ENCODE results near the gene GLRA3.
"Not testable (repeated sequence)": the region's sequence is repeated elsewhere in the genome, so short reads cannot be mapped to it uniquely, and the experiment has no call there.

Gene GLRA3

DNA sequence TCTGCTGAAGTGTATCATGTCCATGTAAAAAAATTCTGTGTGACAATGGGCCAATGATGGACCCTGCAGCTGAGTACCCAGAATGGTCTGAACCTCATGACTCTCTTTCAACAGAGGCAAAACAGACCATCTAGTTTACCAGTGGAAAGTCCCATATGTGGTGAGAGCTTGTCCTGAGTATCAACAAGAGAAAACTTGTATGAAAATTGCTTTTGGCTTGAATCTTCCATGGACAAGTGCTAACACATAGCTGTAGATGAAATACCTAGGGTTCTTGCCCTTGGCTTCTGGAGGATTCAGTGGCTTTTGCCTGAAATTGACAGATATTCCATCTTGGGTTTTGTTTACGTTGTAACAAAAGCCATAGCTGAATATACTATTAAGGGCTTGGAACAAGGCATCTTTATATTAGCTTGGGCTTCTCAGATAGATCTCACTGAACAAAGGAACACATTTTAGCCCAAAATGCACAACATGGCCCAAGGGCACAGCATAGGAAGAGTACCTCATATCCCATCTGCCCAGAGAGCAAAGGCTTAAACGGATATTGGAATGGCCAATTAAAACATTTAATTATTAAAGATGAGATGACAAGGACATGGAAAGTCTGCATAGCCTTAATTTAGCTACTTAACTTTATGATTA, 178.2 kb downstream of the GLRA3 start:
- DNase-seq, result no peak

GRCh38 chr4:174648812-174649211, 180.2 kb downstream of the GLRA3 start:
- DNase-seq, result no peak

- DNase-seq, result no peak
These were observed 182.7 kb downstream of the GLRA3 start for GRCh38 chr4:174646326-174646725.

DNA sequence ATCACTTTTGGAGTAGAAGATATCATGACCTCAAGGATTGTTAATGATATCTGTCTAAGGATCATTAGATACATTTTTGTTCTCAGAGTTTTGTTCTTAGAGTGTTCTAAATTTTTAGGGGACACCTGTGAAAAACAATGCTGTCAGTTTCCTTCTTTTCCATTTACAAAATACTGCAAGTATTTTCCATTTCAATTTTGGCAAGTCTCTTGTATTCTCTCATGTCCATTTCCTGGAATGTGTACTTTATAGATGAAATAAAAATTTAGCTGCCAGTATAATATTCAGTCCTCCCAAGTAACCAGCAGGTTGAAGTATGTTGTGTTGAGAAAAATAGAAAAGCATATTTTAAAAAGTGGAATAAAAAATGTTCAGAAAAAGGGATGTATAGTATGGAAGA, 188.9 kb downstream of the GLRA3 start:
- DNase-seq, result no peak

DNA sequence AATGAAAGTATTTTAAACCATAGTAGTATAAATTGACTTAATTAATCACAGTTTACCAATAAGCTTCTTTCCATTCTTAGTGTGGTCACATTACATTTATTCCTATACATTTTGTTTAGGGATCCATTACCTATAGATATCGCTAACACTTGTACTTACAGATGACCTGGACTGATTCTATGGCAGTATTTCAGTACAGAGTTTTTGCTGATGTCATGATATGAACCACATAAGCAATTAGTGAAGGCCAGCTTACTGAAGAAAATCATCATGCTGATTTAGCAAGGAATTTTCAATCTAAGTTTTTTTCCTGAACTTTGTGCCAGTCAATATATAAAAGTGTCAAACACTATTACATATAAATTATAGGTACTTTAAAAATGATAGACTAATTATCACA, 193.3 kb downstream of the GLRA3 start:
- no peak for DNase-seq

DNA sequence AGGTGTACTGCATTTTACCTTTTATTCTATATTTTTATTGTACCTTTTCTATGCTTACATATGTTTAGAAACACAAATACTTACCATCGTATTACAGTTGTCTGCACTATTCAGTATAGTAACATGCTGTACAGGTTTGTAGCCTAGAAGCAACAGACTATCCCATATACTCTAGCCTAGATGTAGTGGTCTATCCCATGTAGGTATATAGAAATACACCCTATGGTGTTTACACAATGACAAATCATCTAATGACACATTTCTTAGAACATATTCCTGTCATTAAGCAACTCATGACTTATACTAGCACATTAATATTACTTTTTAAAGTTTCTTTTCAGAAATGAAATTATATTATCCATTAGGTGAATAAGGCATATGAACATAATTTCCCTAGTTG, 195.6 kb downstream of the GLRA3 start:
- DNase-seq, result no peak

DNA sequence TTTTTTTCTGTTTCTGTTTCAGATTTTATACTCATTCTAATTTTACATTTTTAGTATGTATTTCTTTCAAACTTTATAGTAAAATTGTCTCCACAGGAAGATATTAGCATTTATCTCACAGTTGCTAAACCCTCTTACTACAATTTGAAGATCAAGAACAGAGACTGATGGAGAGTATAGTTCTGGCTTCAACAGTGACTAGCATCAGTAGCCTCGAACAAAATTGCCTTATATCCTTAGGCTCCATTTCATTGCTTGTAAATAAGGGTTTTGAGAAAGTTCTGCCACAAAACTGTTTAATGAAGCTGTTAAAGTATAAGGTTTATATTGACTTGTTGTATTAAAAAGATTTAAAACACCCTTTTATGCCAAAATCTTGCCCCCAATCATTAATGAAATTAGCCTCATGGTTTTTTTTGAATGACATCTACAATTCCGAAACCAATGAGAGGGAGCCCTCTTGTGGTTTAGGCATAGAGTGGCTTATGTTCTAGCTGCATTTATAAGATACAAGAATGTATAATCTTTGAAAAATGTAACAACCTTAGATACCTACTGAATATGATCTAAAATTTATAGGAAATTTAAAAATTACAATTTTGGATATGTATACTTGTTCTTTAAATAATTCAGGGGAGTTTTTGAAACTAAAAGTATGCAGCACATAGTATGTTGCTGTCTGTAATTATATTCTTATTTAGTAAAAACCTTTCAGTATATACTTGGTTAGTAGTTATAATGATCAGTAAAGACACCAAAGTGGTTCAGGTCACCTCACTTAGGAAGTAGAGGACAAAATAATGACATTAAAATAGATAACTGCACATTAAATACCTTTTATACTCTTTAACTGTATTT, 196.9 kb downstream of the GLRA3 start:
- DNase-seq, result peak in 1 of 5 donors; percentile 45

DNA sequence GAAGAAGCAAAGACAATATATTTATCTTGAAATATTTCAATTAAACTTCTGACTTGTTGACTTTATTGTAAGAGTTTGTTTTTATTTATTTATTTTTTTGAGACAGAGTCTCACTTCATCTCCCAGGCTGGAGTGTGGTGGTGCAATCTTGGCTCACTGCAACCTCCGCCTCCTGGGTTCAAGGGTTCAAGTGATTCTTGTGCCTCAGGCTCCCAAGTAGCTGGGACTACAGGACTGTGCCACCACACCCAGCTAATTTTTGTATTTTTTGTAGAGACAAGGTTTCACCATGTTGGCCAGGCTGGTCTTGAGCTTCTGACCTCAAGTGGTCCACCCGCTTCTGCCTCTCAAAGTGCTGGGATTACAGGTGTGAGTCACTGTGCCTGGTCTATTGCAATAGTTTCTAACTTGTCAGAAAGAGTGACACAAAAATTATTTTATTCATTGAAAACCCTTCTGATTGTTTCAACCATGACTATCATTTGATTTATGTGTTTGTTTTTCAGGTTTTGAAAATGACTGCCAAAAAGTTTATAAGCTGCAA, 199.1 kb downstream of the GLRA3 start:
- DNase-seq, result not testable (repeated sequence)

DNA sequence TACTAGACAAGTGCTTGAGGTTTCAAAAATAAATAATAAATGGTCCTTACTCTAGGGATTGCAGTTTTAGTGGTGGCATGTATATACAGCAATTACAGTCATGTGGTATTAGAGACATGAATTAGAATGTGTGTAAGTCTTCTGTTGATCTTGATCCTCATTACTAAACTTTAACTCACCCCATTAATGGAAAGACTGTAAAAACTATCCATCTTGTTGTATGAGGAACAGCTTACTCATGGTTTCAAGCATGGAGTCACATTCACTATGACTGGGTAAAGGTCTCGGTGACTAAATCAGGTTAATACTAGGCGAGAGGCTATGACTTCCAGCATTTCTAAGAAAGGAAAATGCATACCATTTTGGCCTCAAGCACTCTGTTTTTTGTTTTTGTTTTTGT, 199.8 kb downstream of the GLRA3 start:
- DNase-seq, result peak in 1 of 5 donors; percentile 20

GRCh38 chr4:174628191-174628590, 200.9 kb downstream of the GLRA3 start:
- DNase-seq, result no peak

DNA sequence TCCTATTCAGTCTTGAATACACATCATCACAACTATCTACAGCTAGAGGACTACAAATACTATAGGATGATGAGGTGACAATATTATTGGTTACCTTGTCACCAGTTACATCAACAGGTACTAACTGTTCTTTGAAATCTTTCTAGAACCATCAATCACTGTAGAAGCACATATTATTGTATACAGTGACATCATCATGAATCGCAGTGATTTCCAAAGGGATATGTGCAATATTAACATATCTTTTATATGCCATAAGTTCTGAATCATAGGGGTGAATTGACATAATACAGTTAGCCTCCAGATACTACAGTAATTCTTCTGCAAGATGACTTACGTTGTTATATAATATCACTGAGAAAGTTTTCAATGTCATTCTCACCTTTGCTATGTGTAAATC, 201.6 kb downstream of the GLRA3 start:
- DNase-seq, result no peak

DNA sequence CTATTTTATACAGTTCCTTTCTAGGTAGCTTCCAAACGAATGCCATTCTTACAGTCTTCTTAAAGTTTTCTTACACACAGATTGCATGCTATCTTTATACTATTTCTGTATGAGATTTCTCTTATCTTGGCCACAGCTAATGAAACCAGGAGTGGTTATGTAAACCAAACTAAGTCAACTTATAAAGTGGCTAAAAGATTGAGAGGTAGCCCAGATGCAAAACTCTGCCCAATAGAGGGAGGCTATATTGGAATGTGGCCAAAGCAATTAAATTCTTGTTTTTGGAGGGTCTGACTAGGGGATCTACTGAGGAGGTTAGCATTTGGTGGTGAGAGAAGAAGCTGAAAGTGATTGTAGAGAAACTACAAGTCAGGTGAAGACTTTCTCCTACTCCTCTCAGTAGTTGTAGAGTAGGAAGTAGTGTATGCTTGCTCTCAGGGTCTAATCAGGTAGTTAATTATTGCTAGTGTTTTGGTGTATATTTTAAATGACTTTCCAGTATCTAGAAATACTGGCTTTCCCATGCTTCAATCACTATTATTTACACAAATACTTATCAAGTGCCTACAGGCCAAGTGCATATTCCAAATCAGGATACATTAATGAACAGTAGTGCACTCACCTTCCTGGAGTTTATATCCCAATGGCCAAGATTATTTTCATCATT, 202.6 kb downstream of the GLRA3 start:
- DNase-seq, result no peak

DNA sequence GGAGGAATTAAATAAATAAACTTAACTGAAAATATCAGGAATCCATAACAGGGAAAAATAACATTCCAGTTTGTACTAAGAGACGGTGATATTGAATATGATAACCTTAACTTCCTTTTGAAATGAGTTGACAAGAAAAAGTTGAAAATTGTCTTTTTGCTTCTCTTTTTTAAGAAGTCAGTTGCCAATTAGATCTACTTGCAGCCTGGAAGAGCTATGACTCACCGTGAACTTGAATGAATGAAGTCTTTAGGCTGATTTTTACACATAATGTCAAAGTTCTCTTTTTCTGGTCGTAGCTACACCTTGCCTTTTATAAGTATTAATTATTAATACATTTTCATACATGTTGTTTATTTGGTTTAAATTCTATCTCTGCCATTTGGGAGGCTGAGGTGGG, 212.4 kb downstream of the GLRA3 start:
- DNase-seq, result no peak

GRCh38 chr4:174613979-174614378, 215.1 kb downstream of the GLRA3 start:
- DNase-seq, result no peak

- no peak for DNase-seq
These were observed 217.3 kb downstream of the GLRA3 start for GRCh38 chr4:174611792-174612191.

GRCh38 chr4:174607792-174608191, 221.3 kb downstream of the GLRA3 start:
- DNase-seq, result no peak

DNA sequence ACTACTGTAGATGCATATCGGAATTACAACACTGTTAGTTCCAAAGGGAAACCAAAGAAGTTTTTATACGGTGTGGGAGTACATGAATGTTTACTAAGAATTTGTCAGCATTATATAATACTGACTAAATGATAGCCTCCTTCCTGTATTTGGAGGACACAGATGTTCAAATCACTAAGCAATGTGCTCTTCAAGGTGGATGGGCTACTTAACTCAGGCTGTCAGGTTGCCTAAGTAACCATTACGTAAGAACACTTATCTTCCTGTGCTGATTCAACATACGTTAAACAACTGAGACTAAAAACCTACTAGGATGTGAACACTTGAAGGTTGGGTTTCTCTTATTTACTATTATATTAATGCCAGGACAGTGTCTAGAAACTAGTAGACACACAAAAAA, 224.8 kb downstream of the GLRA3 start:
- no peak for DNase-seq

- DNase-seq, result no peak
These were observed 228.7 kb downstream of the GLRA3 start for GRCh38 chr4:174600391-174600790.

DNA sequence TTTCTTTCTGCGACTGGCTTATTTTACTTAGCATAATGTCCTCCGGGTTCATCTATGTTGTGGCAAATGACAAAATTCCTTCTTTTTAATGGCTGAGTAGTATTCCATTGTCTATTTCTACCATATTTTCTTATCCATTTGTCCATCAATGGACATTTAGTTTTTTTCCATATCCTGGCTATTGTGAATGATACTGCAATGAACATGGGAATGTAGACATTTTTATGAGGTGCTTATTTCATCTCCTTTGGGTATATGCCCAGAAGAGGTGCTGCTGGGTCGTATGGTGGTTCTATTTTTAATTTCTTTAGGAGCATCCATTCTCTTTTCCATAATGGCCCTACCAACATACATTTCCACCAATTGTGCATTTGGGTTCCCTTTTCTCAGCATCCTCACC, 230.2 kb downstream of the GLRA3 start:
- no peak for DNase-seq

DNA sequence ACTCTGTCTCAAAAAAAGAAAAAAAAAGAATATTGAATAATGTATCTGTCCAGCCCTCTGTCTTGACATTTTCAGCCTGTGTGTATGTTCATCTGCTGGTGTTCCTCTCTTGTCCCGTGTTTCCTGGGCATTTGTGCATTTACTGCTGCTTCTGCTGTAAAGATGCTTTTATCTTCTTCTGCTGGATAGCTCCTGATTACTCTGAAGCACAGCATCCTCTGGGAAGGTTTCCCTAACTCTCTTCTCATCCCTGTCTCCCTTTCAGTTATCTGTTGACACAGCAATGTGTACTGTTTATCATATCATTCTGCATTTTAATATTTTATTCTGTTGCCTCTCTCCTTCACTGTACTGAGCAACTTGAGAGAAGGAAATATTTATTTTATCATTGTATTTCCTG, 232.5 kb downstream of the GLRA3 start:
- no peak for DNase-seq

DNA sequence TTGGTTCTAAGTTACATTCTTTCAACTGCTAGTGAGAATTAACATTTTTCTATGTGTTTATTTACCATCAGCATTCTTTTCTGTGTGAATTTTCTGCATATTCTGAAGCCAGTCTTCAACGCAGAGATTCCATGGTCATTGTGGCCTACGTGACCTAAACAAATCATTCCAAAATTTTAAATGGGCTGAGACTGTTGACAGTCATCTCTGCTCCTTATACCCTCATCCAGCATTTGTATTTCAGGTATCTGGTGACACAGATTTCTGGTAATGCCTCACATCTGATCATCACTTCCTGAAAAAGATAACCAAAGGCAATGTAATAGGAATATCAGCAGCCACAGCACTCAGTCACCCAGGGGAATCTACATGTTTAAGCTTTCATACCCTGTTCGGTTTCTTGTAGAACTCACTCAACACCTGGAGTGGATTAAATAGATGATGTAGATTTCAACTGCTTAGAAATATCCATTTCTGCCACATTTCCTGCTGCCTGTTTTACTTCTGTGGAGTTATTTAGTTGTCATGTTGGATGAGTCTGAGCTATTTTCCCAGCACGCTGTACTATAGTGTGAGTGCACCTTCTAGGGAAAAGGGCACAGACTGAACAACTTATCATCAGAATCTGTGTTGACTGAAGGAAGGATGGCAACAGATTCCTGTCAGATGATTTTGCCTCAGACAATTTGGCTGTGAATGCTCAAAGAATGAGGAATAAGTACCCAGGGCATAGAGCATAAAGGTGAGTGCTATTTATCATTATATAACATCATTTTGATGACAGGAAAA, 233.7 kb downstream of the GLRA3 start:
- DNase-seq, result no peak

- DNase-seq, result no peak
These were observed 235.3 kb downstream of the GLRA3 start for GRCh38 chr4:174593701-174594100.

DNA sequence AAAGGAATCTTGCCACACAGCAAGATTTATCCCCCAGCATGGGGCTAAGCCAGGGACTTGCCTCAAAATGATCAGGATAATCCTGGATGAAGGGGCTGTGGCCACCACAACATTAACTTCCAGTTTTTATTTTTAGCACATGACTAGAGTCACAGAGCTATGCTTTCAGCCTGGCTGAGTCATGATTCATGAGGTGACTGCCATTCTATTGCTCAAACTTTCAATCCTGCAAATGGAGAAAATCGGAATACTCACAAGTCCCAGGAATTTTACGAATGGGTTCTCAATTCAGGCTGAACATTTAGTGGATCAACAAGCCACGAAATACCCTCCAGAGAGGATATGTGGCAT, 236.1 kb downstream of the GLRA3 start:
- no peak for DNase-seq

Measured in T-helper 1 cell (primary cell).